Measurements from ENCODE around the gene MEIS2.
A peak's percentile ranks its signal among the peaks of the same experiment; 100 is the strongest.

The MEIS2 gene

DNA sequence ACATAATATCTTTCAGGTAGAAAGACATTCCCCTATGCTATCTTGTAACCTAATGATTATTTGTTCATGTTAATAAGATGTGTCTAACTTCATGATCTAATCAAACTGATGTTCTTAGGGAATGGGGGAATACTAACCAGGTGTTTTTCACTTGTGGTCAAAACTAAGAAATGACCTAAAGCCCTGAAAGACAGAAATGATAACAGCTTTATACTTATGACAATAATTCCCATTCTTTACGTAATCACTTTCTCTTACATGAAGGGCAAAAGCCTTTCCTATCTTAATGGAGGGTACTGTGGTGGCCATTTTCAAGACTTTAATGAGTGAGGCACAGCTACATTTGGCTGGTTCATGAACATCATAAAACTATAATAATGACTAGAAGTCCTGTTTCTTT, 33.9 kb upstream of the MEIS2 start:
- no peak overlapping the region for H3K27ac Mint-ChIP-seq
- H3K4me3 Mint-ChIP-seq = no peak overlapping the region
- no peaks in the 10 kb centered on the region for H3K9me3 Mint-ChIP-seq
- peaks cover 6% of the 10 kb centered on the region for H3K4me1 Mint-ChIP-seq
- peaks cover 4% of the 10 kb centered on the region for H3K27me3 Mint-ChIP-seq (ENCODE audit: low read depth)
- H3K36me3 Mint-ChIP-seq (ENCODE audit: low read depth) = no peaks in the 10 kb centered on the region
- TF ChIP-seq, protein P1, sequence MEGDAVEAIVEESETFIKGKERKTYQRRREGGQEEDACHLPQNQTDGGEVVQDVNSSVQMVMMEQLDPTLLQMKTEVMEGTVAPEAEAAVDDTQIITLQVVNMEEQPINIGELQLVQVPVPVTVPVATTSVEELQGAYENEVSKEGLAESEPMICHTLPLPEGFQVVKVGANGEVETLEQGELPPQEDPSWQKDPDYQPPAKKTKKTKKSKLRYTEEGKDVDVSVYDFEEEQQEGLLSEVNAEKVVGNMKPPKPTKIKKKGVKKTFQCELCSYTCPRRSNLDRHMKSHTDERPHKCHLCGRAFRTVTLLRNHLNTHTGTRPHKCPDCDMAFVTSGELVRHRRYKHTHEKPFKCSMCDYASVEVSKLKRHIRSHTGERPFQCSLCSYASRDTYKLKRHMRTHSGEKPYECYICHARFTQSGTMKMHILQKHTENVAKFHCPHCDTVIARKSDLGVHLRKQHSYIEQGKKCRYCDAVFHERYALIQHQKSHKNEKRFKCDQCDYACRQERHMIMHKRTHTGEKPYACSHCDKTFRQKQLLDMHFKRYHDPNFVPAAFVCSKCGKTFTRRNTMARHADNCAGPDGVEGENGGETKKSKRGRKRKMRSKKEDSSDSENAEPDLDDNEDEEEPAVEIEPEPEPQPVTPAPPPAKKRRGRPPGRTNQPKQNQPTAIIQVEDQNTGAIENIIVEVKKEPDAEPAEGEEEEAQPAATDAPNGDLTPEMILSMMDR (IDR thresholded peaks at IDR 0.05; ENCODE audit: unreplicated experiment in 3 of 3) = no peak

- Mint-ChIP-seq H3K9me3 (no peaks in the 10 kb centered on the region), H3K27me3 (ENCODE audit: low read depth) (peaks cover 4% of the 10 kb centered on the region), H3K4me3 (no peak overlapping the region), H3K36me3 (ENCODE audit: low read depth) (no peaks in the 10 kb centered on the region), H3K4me1 (peaks cover 6% of the 10 kb centered on the region), H3K27ac (no peak overlapping the region)
- TF ChIP-seq, protein P1 (IDR thresholded peaks at IDR 0.05; ENCODE audit: unreplicated experiment in 3 of 3) = peak; percentile 39 to 55 (median 44)
These were observed 33.3 kb upstream of the MEIS2 start for GRCh38 chr15:37133602-37134001.

GRCh38 chr15:37132826-37133417, 32.6 kb upstream of the MEIS2 start:
- no peaks in the 10 kb centered on the region for H3K36me3 Mint-ChIP-seq (ENCODE audit: low read depth)
- H3K27ac Mint-ChIP-seq = peak overlapping the region in 1 of 3 experiments; percentile 4
- H3K27me3 Mint-ChIP-seq (ENCODE audit: low read depth) = peaks cover 4% of the 10 kb centered on the region
- no peaks in the 10 kb centered on the region for H3K9me3 Mint-ChIP-seq
- no peak overlapping the region for H3K4me3 Mint-ChIP-seq
- TF ChIP-seq, protein P1 (IDR thresholded peaks at IDR 0.05; ENCODE audit: unreplicated experiment in 3 of 3) = no peak
- H3K4me1 Mint-ChIP-seq = peaks cover 6% of the 10 kb centered on the region

GRCh38 chr15:37131621-37132020, 31.3 kb upstream of the MEIS2 start:
- H3K4me1 Mint-ChIP-seq = peaks cover 6% of the 10 kb centered on the region
- peaks cover 4% of the 10 kb centered on the region for H3K27me3 Mint-ChIP-seq (ENCODE audit: low read depth)
- TF ChIP-seq, protein P1 (IDR thresholded peaks at IDR 0.05; ENCODE audit: unreplicated experiment in 3 of 3) = no peak
- H3K27ac Mint-ChIP-seq = peak overlapping the region in 1 of 3 experiments; percentile 7
- no peak overlapping the region for H3K4me3 Mint-ChIP-seq
- H3K36me3 Mint-ChIP-seq (ENCODE audit: low read depth) = no peaks in the 10 kb centered on the region
- no peaks in the 10 kb centered on the region for H3K9me3 Mint-ChIP-seq

- H3K27ac Mint-ChIP-seq = no peak overlapping the region
- no peaks in the 10 kb centered on the region for H3K36me3 Mint-ChIP-seq (ENCODE audit: low read depth)
- TF ChIP-seq, protein P1 (IDR thresholded peaks at IDR 0.05; ENCODE audit: unreplicated experiment in 3 of 3) = no peak
- peaks cover 4% of the 10 kb centered on the region for H3K27me3 Mint-ChIP-seq (ENCODE audit: low read depth)
- no peaks in the 10 kb centered on the region for H3K9me3 Mint-ChIP-seq
- H3K4me3 Mint-ChIP-seq = no peak overlapping the region
- H3K4me1 Mint-ChIP-seq = peaks cover 12% of the 10 kb centered on the region
These were observed 30.0 kb upstream of the MEIS2 start for GRCh38 chr15:37130356-37130755.

DNA sequence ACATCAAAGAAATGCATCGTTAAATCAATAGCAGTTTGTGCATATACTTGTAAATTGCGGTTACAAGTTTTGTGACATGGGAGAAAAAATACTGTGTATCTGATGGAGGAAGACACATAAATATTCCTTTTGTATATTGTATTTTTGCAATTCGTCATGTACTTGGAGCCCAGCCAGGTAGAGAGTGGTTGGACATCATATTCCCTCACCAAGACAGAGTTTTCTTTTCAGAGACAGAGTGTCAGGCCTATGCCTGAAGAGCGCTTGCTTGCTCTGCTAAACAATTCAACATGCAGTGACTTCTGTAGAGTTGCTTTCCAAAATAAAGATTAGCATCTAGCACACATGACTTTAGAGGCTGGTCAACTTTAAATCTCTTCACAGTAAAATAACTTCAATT, 24.8 kb upstream of the MEIS2 start:
- Mint-ChIP-seq H3K9me3 (no peaks in the 10 kb centered on the region), H3K36me3 (ENCODE audit: low read depth) (peaks cover 16% of the 10 kb centered on the region), H3K27me3 (ENCODE audit: low read depth) (no peaks in the 10 kb centered on the region), H3K4me3 (no peak overlapping the region), H3K27ac (peak overlapping the region; percentile 52 to 80 (median 77)), H3K4me1 (peaks cover 31% of the 10 kb centered on the region)
- TF ChIP-seq, protein P1 (IDR thresholded peaks at IDR 0.05; ENCODE audit: unreplicated experiment in 3 of 3) = no peak

Measured in nephron (organoid).